SK-N-SH treated with all-trans-retinoic acid at 6 μM for 48 hours (cell line): ENCODE results near the gene AGPS.
"Not testable (repeated sequence)": the region's sequence is repeated elsewhere in the genome, so short reads cannot be mapped to it uniquely, and the experiment has no call there.

Experiments used
- ARNTL ChIP-seq: fragments of 450-650 bp; formaldehyde crosslinking; IDR thresholded peaks from 2 replicates; pipeline ENCODE4 v1.5.0; 2020; ENCODE audit warnings: low read depth, mild to moderate bottlenecking, moderate library complexity, borderline replicate concordance
- CREB5 ChIP-seq: fragments of 250-450 bp; sonication (Bioruptor Pico); IDR thresholded peaks from 2 replicates; pipeline ENCODE4 v1.5.1; 2020; ENCODE audit warnings: low read depth, mild to moderate bottlenecking, moderate library complexity
- GLIS3 ChIP-seq: fragments of 250-450 bp; sonication (Bioruptor Pico); IDR thresholded peaks from 2 replicates; pipeline ENCODE4 v1.5.0; 2020; ENCODE audit warnings: mild to moderate bottlenecking, moderate library complexity
- ISL1 ChIP-seq: fragments of 250-450 bp; sonication (Bioruptor Pico); IDR thresholded peaks from 2 replicates; pipeline ENCODE4 v2.1.2; 2022; ENCODE audit warnings: mild to moderate bottlenecking, moderate library complexity
- OSR1 ChIP-seq: fragments of 250-450 bp; sonication (Bioruptor Pico); IDR thresholded peaks from 2 replicates; pipeline ENCODE4 v1.8.0; 2022; ENCODE audit warnings: moderate library complexity, mild to moderate bottlenecking, inconsistent platforms
- RARB ChIP-seq: fragments of 250-450 bp; sonication (Bioruptor Pico); IDR thresholded peaks from 2 replicates; pipeline ENCODE4 v1.8.0; 2021; ENCODE audit warnings: mild to moderate bottlenecking, moderate library complexity
- SNAI2 ChIP-seq: fragments of 250-450 bp; sonication (Bioruptor Pico); IDR thresholded peaks from 2 replicates; pipeline ENCODE4 v1.5.0; 2020; ENCODE audit warnings: mild to moderate bottlenecking, moderate library complexity
- TSHZ2 ChIP-seq: fragments of 250-450 bp; sonication (Bioruptor Pico); IDR thresholded peaks from 2 replicates; pipeline ENCODE4 v1.5.0; 2020; ENCODE audit warnings: mild to moderate bottlenecking, moderate library complexity
- ZFP3 ChIP-seq: fragments of 250-450 bp; sonication (Bioruptor Pico); IDR thresholded peaks from 2 replicates; pipeline ENCODE4 v1.5.0; 2020; ENCODE audit warnings: mild to moderate bottlenecking, moderate library complexity
- ZFP30 ChIP-seq: fragments of 450-650 bp; formaldehyde crosslinking; IDR thresholded peaks from 2 replicates; pipeline ENCODE4 v1.5.0; 2022; ENCODE audit warnings: mild to moderate bottlenecking, moderate library complexity
- ZNF70 ChIP-seq: fragments of 450-650 bp; formaldehyde crosslinking; IDR thresholded peaks from 2 replicates; pipeline ENCODE4 v1.5.0; 2020; ENCODE audit warnings: mild to moderate bottlenecking, moderate library complexity
- ZNF8 ChIP-seq: fragments of 450-650 bp; formaldehyde crosslinking; IDR thresholded peaks from 2 replicates; pipeline ENCODE4 v1.5.0; 2020; ENCODE audit warnings: mild to moderate bottlenecking, moderate library complexity
- TF ChIP-seq, protein P1 (sequence below): fragments of 250-450 bp; sonication (Bioruptor Pico); IDR thresholded peaks from 2 replicates; pipeline ENCODE4 v1.8.0; 2020; ENCODE audit warnings: mild to moderate bottlenecking, moderate library complexity, borderline replicate concordance

- TF ChIP-seq CREB5; ZFP30; ZFP3; TSHZ2 (CRISPR knock-in tag); RARB; OSR1 (CRISPR knock-in tag); SNAI2 (CRISPR knock-in tag); ARNTL (CRISPR knock-in tag); ZNF70 (CRISPR knock-in tag); ZNF8; ISL1; GLIS3: not testable (repeated sequence)
- TF ChIP-seq, protein P1, sequence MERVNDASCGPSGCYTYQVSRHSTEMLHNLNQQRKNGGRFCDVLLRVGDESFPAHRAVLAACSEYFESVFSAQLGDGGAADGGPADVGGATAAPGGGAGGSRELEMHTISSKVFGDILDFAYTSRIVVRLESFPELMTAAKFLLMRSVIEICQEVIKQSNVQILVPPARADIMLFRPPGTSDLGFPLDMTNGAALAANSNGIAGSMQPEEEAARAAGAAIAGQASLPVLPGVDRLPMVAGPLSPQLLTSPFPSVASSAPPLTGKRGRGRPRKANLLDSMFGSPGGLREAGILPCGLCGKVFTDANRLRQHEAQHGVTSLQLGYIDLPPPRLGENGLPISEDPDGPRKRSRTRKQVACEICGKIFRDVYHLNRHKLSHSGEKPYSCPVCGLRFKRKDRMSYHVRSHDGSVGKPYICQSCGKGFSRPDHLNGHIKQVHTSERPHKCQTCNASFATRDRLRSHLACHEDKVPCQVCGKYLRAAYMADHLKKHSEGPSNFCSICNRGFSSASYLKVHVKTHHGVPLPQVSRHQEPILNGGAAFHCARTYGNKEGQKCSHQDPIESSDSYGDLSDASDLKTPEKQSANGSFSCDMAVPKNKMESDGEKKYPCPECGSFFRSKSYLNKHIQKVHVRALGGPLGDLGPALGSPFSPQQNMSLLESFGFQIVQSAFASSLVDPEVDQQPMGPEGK (CRISPR knock-in tag): not testable (repeated sequence)
Measured at GRCh38 chr2:177350624-177351023, 41.9 kb upstream of the AGPS start.
